ENCODE measurements around the gene PDE4B. TPM values are rescaled to one million over a fixed set of nuclear protein-coding genes. Genes with fewer than 3 reads are reported as not detected.

Gene PDE4B
- total RNA-seq, 2 experiments from 2014 or later = 2.4 to 3.1 TPM

GRCh38 chr1:66401244-66401643, 608.5 kb downstream of the PDE4B start:
- H3K27ac ChIP-seq (ENCODE audit: low read depth, low read length, poor library complexity, severe bottlenecking) = peak overlapping the region; percentile 93
- no peaks in the 10 kb centered on the region for H3K79me2 ChIP-seq (ENCODE audit: insufficient read depth, low read depth, low read length)
- H3K4me2 ChIP-seq (ENCODE audit: low read length) = peak overlapping the region; percentile 90
- TF ChIP-seq CTCF (conservative IDR thresholded peaks at IDR 0.05; ENCODE audit: low read length) (no peak), EZH2phosphoT487 (IDR thresholded peaks at IDR 0.05; ENCODE audit: borderline replicate concordance, low read depth, low read length) (no peak)
- no peaks in the 10 kb centered on the region; the same call in 1 of the 2 replicates for H3K9me3 ChIP-seq (ENCODE audit: low read length)
- no peaks in the 10 kb centered on the region for H3K9me2 ChIP-seq (ENCODE audit: insufficient read depth, low read length)
- peak overlapping the region; percentile 69; the same call in 1 of the 2 replicates for H2AFZ ChIP-seq (ENCODE audit: low read length)
- BruUV-seq (replicated peaks) = no TSS peak
- intact Hi-C loops (cut with micrococcal nuclease; ENCODE audit: unreplicated experiment) = no loop called here
- H3K4me1 ChIP-seq (ENCODE audit: insufficient read depth, low read length, poor library complexity, severe bottlenecking) = peaks cover 84% of the 10 kb centered on the region
- peak overlapping the region; percentile 47 for H3K4me3 ChIP-seq (ENCODE audit: low read depth, low read length, poor library complexity, severe bottlenecking)
- no peaks in the 10 kb centered on the region for H4K20me1 ChIP-seq (ENCODE audit: insufficient read depth, low read length)
- CTCF ChIA-PET (ENCODE audit: unreplicated experiment) = no interaction called here
- POLR2A ChIA-PET = interaction anchor here (1.4 to 2.4 kb wide), 5 partner anchors 20 to 58 kb away, joined by 4 to 20 read pairs (median 8); no protein-coding TSS in a partner anchor
- no peak for DNase-seq (ENCODE audit: low spot score)
- H3K36me3 ChIP-seq (ENCODE audit: insufficient read depth, low read length) = no peaks in the 10 kb centered on the region

- no peaks in the 10 kb centered on the region for H3K79me2 ChIP-seq (ENCODE audit: insufficient read depth, low read depth, low read length)
- no peaks in the 10 kb centered on the region for H4K20me1 ChIP-seq (ENCODE audit: insufficient read depth, low read length)
- H3K4me1 ChIP-seq (ENCODE audit: insufficient read depth, low read length, poor library complexity, severe bottlenecking) = peaks cover 81% of the 10 kb centered on the region
- peak; percentile 99 for DNase-seq (ENCODE audit: low spot score)
- no peaks in the 10 kb centered on the region for H3K36me3 ChIP-seq (ENCODE audit: insufficient read depth, low read length)
- H2AFZ ChIP-seq (ENCODE audit: low read length) = peak overlapping the region; percentile 64; the same call in 1 of the 2 replicates
- H3K4me3 ChIP-seq (ENCODE audit: low read depth, low read length, poor library complexity, severe bottlenecking) = peak overlapping the region; percentile 49
- POLR2A ChIA-PET = interaction anchor here (0.7 to 2.4 kb wide), 16 partner anchors 10 to 158 kb away, joined by 3 to 22 read pairs (median 4); no protein-coding TSS in a partner anchor
- peak overlapping the region; percentile 90 for H3K4me2 ChIP-seq (ENCODE audit: low read length)
- intact Hi-C loops (cut with micrococcal nuclease; ENCODE audit: unreplicated experiment) = loop anchor here (1.0 to 2.0 kb wide), 5 partner anchors 22 to 149 kb away; no protein-coding TSS in a partner anchor
- H3K9me2 ChIP-seq (ENCODE audit: insufficient read depth, low read length) = no peaks in the 10 kb centered on the region
- CTCF ChIA-PET (ENCODE audit: unreplicated experiment) = interaction anchor here (0.7 to 1.4 kb wide), 6 partner anchors 12 to 152 kb away, joined by 3 to 7 read pairs (median 4); no protein-coding TSS in a partner anchor
- peaks cover 6% of the 10 kb centered on the region; the same call in 1 of the 2 replicates for H3K9me3 ChIP-seq (ENCODE audit: low read length)
- H3K27ac ChIP-seq (ENCODE audit: low read depth, low read length, poor library complexity, severe bottlenecking) = peak overlapping the region; percentile 93
- no TSS peak for BruUV-seq (replicated peaks)
- TF ChIP-seq CTCF (conservative IDR thresholded peaks at IDR 0.05; ENCODE audit: low read length) (no peak), EZH2phosphoT487 (IDR thresholded peaks at IDR 0.05; ENCODE audit: borderline replicate concordance, low read depth, low read length) (no peak)
Observed at GRCh38 chr1:66402194-66402593, 609.5 kb downstream of the PDE4B start.
